SK-N-MC (cell line): ENCODE data around the gene SGCE.

Source experiments
- EZH2 ChIP-seq: fragments of 200-600 bp; sonication (generic); IDR thresholded peaks from one replicate; pipeline ENCODE4 v1.6.1; 2017; ENCODE audit warnings: antibody characterized with exemption
- FOXP2 ChIP-seq: optimal IDR thresholded peaks from 2 replicates; pipeline ENCODE3; 2011; ENCODE audit warnings: mild to moderate bottlenecking, moderate library complexity; ENCODE audit not compliant: insufficient read depth; ENCODE audit errors: extremely low read length, control extremely low read depth
- POLR2AphosphoS5 ChIP-seq: IDR thresholded peaks from 2 replicates; pipeline ENCODE4 v1.6.1; 2012; ENCODE audit warnings: mild to moderate bottlenecking, low read depth, low read length, borderline replicate concordance

DNA sequence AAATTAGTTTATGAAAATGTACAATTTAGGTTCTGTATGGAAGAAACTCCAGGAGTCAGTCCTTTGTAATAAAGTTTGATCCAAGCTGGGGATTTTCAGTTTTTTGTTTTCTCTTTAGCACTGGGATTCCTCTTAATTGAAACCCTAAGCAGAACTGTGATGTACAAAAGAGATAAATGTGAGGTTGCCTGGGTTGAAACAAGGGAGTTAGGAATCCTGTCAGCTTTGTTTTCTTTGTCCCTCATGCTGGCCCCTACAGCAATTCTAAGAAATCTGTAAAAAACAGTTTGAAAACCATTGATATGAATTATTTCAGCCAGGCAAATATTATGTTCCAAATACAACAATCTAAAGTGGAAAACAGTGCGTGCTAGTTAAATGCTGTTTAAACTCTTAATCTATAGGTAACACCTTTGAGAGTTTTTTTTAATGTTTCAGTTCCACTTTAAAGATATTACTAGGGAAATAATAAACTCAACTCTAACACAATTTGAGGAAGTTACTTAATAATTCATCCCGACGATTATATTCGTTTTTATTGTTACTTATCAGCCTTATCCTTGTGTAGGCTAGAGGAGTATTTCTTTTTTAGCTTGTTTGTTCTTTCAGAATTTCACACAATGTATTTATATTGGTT is 65.3 kb downstream of the SGCE start:
- TF ChIP-seq POLR2AphosphoS5 (no peak), EZH2 (no peak), FOXP2 (no peak)
